ENCODE data around the gene GLRX5.
"Not testable (repeated sequence)": the region's sequence is repeated elsewhere in the genome, so short reads cannot be mapped to it uniquely, and the experiment has no call there.

GLRX5 gene

DNA sequence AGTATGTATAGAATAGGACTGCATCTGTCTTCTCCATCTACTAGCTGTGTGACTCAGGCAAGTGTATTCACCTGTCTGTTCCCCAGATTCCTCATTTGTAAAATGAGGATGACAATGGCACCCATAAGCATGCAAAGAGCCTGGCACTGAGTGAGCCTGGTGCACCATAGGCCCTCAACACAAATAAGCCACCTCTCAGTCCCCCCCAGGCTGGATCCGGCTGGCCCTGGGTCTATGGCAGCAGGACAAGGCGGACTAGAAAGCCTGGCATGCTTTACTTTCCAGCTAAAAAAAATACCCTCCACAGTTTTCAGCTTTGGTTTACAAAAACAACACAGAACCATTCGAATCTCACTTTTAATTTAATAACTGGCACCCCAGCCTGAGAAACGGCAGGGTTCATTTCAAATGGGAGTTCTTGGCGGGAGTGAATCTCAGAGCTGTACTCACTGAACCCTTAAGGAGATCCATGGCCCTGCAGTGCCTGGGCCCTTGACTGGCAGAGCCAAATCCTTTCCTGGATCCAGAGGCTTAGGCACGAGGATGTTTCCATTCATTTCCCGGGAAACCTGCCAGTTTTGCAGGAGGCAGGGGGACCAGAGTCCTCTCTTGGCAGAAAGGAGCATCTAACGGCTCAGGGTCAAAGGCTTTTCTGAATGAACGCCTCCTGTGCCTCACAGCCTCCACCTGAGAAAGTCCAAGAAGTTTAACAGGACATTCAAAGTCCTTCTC, 36.1 kb upstream of the GLRX5 start:
- DNase-seq (ENCODE audit: insufficient read length, low spot score) (no peak), FAIRE-seq (no peak)

DNA sequence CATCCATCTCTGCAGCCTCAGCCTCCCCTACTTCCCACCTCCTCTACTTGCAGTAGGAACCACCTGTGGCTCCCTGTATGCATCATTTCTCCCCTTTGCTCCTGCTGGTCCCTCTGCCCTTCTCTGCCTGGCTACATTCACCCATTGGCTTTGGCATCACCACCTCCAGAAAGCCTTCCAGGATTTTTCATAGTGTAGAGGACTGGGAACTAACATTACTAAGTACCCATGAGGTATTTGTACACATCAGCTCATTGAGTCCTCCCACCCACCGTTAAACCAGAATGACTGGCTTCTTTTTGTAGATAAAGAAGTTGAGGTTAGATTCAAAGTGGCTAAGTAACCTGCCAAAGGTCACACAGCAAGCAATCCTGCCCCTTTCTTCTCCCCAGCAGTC, 35.5 kb upstream of the GLRX5 start:
- no peak for FAIRE-seq

DNA sequence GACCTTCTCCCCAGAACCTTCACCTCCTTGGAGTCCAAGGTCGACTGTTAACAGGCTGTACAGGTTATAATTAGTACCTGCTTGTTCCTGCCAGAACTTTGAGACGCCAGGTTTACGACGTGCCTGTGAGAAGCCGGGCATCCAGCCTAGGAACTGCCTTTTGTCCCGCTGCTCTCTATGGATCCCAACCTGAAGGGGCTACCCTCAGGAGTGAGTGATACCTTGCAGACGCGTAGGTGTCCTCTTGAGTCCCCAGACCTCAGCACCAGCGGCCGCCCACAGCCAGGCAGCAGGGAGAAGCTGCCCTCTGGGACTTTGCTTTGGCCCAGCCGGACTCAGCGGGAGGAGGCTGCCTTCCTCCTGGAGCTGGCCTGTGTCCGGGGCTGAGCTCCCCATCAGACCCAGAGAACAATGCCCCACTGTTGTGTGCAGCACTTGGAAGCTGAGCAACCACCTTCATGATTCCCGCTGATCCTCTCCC, 34.6 kb upstream of the GLRX5 start:
- DNase-seq (ENCODE audit: insufficient read length, low spot score) (no peak), FAIRE-seq (no peak)

More for the DNA sequence above, 35.5 kb upstream of the GLRX5 start:
- DNase-seq (ENCODE audit: insufficient read length, low spot score) = no peak

DNA sequence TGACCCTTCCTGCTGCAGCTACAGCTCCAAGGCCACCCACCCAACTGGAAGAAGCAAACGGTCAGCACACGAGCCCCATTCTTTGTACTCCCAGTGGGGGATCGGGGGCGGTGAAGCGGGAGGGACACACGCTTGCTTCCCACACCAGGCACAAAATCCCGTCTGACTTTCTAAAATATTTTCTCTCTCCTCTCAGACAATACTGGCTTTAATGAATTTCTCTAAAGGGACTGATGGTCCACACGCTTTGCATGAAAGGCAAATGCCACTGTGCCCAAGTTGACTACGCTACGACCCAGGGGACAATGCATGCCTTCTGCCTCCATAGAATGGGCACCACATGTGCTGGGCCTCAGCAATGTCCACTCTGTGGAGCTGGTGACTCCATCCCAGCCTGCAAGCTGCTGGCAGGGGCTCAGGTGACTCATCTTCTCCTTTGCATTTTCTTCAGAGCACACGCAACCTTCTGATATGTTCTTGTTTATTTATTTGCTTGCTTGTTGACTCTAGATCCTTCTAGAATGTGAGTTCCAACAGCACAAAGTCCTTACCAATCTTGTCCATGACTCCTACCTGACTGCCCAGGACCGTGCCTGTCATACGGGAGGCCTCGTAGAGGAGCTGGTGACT, 34.0 kb upstream of the GLRX5 start:
- FAIRE-seq (no peak), DNase-seq (ENCODE audit: insufficient read length, low spot score) (no peak)

DNA sequence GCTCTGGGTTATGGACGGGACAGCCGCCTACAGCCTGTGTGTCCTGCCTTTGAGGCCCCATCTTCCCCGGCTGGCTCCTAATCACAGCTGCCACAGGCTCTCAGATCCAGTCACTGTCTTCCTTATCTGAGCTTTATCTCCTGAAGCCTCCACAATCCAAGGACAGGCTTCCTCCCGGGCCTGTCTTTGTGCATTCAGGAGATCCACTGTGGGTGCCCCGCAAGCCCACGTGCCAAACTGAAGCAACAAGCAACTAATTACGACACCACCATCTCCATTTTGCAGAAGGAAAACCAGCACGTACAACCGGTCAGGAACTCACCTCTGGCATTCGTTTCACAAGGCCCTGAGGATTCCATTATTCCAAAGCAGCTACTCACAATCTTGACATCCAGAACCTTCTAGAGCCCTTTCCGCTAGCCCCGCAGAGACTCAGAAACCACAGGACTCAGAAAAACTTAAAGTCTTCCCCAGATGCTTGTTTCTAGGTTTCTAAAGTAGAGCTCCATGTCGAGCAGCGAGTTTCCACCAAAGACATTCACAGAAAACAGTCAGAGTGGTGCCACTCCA, 32.4 kb upstream of the GLRX5 start:
- no peak for FAIRE-seq
- DNase-seq (ENCODE audit: insufficient read length, low spot score) = no peak

DNA sequence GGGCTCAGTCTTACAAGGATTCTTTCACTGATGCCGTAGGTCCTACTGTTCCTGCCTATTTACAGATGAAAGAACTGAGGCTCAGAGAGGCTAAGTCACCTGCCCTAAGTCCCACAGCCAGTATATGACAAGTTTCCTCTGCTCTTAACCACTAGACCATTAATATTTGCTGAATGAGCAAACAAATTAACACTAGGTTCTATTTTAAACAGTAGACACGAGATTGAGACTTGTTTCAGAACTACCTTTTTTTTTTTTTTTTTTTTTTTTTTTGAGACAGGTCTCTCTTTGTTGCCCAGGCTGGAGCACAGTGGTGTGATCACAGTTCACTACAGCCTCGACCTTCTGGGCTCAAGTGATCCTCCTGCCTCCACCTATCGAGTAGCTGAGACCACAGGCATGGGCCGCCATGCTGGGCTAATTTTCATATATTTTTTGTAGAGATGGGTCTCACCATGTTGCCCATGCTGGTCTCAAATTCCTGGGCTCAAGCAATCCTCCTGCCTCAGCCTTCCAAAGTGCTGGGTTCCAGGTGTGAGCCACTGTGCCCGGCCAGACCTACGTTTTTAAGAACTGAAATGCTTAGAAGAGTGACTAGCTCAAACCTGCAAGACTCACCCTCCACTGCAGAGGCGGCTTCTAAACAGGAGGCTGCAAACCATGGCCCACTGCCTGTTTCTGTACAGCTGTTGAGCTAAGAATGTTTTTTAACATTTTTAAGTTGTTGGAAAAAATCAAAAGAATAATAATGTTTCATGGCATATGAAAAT, 31.3 kb upstream of the GLRX5 start:
- no peak for DNase-seq (ENCODE audit: insufficient read length, low spot score)
- no peak for FAIRE-seq

DNA sequence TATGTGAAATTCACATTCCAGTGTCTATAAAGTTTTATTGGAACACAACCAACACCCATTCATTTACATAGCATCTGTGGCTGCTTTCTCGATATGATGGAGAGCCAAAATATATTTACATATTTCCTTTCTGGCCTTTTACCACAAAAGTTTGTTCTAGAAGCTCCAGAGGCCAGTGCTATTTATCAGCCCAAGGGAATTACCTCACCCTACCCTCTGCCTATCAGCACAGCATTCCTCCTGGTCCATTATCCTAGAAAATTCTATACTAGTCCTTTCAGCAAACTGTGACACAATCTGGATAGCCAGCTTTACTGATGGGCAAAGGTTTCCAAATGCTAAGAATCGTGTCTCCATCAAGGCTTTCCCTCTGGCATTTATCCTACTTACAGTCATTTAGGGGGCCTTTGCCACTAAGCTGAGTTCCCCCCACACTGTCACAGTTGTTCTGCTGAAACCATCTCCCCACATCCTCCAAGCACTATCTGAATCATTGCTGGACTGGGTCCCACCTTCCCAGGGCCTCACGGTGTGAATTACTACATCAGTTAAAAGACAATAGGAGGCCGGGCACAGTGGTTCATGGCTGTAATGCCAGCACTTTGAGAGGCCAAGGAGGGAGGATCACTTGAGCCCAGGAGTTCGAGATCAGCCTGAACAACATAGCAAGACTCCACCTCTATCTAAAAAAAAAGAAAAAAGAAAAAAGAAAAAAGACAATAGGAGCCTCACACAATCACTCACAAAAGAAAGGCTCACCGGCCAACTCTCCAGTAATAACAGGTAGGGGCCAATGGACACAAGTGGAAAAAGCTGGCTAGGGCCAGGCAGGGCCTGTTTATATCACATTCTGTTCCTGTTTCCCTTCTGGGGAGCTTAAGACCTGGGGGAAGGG, 30.5 kb upstream of the GLRX5 start:
- DNase-seq (ENCODE audit: insufficient read length, low spot score) = no peak
- FAIRE-seq = no peak

DNA sequence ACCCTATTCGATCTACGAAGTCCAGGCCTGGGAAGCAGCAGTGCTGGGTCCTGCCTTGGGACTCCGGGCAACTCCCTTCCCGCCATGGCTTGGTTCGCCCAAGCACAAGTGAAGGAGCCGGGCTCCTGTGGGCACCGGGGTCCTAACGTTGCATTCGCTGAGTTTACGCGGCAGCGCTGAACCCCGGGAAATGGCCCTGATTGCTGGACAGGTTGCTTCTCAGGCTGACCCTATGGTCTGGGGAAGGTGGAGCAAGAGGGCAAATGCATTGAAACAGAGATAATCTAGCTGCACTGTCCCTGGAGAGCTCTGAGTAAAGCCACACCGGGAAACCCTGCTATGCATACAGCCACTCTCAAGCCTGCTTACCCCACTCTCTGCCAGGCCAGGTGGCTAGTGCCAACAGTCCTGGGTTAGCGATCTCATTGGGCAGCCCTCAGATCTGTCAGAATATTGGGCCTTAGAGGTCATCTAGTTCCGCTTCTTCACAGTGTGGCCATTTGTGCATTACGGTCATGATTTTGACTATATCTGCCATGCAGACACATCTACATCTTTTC, 29.7 kb upstream of the GLRX5 start:
- DNase-seq (ENCODE audit: insufficient read length, low spot score) (no peak), FAIRE-seq (no peak)

DNA sequence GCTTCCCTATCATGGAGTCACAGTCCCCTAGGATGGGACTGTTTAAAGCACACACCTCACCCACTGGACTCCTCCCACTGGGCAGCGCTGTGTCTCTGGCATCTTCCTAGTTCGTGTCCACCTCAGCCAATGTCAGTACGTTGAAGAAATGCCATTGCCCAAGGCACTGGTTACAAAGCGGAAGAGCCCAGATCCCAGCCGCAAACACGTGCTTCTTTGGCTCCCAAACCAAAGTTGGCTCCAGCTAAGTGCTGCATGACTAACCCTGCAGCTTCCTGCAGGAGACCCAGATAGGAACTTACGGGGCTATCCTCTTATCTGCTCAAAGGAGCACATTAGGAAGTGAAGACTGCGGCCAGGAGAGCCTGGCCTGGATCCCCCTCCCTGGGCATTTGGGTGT, 27.7 kb upstream of the GLRX5 start:
- DNase-seq (ENCODE audit: insufficient read length, low spot score) (peak; percentile 90), FAIRE-seq (peak; percentile 79)

DNA sequence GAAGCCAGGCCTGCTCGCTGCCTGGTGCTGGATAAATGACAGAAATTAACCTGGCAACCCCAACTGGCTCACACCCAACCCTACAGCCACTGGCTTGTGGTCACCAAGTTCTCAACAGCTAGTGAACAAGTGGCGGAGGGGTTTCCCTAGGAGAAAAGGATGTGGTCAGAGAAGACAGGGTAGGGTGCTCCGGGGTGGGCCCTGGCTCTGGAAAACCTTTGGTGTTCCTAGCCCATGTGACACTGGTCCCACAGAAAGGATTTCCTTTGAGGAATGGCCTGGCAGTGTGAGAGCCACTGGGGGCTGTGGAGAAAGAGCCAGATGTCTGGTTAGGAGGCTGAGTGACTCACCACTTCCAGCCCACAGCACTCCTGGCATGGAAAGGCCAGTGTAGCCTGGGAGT, 27.1 kb upstream of the GLRX5 start:
- peak; percentile 87 for FAIRE-seq
- DNase-seq (ENCODE audit: insufficient read length, low spot score) = no peak

DNA sequence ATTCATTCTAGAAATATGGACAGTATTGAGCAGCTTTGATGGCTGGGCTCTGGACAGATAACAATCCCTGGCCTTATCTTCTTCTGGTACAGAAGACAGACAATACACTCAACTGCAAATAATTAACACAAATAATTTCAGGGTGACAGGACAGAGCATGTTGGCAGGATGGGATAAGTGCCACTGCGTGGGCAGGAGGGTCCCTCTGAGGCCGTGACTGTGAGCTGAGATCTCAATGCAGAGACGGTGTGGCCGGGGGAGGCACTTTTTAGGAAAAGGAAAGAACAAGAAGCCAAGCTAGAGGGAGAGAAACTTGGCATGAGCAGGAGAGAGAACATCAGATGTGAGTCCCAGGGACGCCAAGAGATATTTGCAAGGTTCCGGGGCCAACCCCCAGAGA, 26.5 kb upstream of the GLRX5 start:
- DNase-seq (ENCODE audit: insufficient read length, low spot score) (no peak), FAIRE-seq (no peak)

DNA sequence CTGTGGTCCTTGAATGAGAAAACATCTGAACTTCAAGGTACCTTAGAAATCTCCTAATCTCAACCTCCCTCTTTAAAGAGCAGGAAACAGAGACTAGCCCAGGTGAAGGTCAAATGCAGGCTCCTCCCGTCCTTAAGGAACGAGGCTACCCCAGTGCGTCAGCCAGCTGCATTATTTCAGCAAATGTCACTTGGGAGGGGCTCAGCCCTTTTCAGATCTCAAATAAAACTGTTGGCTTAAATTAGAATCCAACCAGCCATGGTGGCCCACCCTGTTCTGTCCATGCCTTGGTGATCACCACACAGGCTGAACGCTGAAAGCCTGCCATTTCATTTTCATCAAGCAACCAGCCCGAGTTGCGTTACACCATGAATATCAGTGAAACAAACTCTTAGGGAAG, 25.4 kb upstream of the GLRX5 start:
- no peak for DNase-seq (ENCODE audit: insufficient read length, low spot score)

DNA sequence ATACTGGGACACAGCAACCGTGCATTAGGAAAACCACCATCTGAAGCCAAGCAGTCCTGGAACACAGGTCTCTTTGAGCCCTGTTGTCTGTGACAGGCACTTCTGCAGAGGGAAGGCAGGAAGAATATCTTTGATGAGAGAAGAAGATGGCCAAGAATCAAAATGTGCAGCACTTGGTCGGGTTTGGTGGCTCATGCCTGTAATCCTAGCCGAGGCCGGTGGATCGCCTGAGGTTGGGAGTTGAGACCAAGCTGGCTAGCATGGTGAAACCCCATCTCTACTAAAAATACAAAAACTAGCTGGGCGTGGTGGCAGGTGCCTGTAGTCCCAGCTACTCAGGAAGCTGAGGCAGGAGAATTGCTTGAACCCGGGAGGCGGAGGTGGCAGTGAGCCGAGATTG, 24.5 kb upstream of the GLRX5 start:
- not testable (repeated sequence) for FAIRE-seq; DNase-seq (ENCODE audit: insufficient read length, low spot score)

More for the DNA sequence above, 25.4 kb upstream of the GLRX5 start:
- no peak for FAIRE-seq

DNA sequence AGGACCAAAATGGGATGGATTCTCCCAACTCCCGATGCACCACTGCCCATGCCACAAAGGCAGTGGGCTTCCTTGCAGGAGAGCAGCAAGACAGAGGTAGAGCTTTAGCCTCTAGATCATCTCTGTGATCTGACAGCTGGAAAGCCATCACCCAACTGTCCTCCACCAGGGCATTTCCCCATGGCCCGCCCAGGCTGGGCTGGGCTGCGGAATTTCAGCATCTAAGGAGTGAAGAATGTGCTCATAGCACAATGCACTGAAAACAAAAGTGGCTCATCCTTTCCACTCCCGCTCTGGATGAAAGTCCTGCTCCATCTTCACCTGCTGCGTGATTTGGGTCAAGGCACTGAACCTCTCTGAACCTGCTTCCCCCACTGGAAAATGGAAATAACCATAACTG, 24.0 kb upstream of the GLRX5 start:
- DNase-seq (ENCODE audit: insufficient read length, low spot score) (no peak), FAIRE-seq (no peak)

DNA sequence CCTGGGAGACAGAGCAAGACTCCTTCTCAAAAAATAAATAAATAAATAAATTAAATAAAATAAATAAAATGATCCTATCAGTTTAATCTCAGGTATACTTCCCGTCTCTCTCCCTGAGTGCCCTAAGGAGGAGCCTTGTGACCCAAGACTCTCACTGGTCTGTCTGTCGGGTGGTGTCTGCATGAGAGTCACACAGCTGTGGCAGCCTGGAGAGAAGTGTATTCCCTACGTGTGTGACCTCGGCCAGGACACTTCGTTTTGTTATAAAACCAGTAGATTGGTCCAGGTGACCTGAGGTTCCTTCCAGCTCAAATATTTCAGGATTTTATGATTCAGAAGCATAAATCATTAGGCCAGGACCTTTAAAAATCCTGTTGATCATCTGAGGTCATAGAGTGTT, 23.2 kb upstream of the GLRX5 start:
- no peak for FAIRE-seq
- no peak for DNase-seq (ENCODE audit: insufficient read length, low spot score)

DNA sequence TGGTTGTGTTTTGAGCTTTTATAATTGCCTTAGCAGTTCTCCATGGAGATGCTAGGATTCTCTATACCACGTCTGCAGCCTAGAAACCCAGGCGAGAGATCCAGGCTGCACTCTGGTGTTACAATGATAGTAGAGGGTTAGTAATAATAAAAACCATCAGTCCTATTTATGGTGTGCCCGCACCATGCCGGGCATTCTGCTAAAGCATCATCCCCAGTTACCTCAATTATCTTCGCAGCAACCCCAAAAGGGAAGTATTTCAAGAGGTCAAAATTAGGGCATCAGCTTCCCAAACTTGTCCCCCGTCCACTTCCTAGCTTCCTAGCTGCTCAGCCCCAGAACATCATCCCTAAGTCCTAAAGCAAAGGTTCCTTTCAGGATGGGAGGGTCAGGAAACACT, 21.6 kb upstream of the GLRX5 start:
- FAIRE-seq = no peak
- no peak for DNase-seq (ENCODE audit: insufficient read length, low spot score)

DNA sequence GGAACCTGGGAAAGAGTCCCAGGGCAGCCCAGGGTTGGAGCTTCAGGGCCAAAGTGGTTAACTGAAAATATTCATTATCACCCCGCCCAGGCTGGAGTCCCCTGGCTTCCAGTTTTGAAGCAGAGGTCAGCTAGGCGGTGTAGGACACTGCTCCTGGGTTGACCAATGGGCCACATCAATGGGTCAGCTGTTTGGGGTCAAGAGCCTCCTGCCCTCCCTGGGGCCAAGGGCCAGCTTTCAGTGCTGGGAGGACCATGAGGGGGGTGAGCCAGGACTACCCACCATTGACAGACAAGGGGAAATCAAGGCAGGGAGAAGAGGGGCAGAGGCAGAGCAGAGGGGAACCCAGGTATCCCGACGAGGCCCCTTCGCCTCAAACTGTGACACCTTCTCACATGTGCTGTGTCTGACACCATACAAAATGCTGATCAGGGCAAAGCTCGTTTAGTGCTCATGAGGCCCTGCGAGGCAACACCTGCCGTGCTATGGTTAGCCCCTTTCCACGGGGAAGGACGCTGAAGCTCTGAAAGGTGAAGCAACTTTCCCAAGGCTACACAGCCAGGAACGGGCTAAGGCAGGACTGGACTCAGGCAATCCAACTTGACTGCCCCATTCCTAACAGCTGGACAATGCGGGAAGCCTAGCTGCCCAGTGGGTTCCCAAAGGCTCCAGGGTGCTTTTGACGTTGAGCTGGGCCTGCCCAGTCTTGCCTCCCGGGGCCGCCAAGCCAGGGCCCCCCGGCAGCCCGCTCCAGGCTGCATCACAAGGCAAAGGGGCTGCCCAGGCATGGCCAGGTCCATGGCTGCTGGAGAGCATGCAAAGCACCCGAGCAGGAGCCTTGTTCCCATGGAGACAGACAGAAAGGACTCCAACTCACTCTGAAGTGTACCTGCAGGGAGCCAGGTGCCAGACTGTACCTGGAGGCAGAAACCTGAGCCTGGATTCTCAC, 20.4 kb upstream of the GLRX5 start:
- FAIRE-seq (no peak), DNase-seq (ENCODE audit: insufficient read length, low spot score) (no peak)

DNA sequence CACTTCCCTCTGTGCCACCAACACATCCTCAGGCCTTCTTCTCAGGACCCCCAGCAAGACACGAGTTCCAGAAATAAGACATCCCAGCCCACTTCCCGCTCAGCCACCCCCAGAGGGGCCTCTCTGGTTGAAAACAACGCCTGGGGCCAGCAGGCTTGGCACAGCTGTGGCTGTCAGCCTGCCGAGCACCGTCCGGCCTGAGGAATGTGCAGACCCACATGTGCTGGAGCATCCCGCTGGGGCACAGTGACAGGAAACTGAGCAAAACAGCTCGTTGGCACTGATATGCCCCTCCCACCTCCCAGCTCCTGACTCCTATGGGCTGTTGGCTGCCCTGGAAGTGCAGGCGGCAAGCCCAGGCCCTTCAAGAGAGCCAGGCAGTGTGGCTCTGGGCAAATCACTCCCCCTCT, 19.8 kb upstream of the GLRX5 start:
- DNase-seq (ENCODE audit: insufficient read length, low spot score) (no peak), FAIRE-seq (no peak)

Measured in HTR-8/SVneo (cell line).